Endothelial cell of umbilical vein (primary cell): ENCODE results near the gene SLC30A1. TPM values are rescaled to one million over a fixed set of nuclear protein-coding genes. Genes with fewer than 3 reads are reported as not detected.

Source experiments
- BruUV-seq: library from RNA; stranded (reverse); fragments of 400-500 nt; replicated peaks from 2 replicates; lab custom pipeline; 2021; lab: Mats Ljungman, UMichigan
- CTCF ChIA-PET: fragments of 300-600, 350-600 bp; sonication (Branson Sonifier 250); formaldehyde crosslinking; loops from one replicate; lab custom pipeline; 2021; ENCODE audit warnings: antibody characterized with exemption, inconsistent platforms; lab: Charles Lee
- POLR2A ChIA-PET: fragments of 300-600, 350-600 bp; sonication (Branson Sonifier 250); formaldehyde crosslinking; loops from one replicate; lab custom pipeline; 2021; ENCODE audit warnings: antibody characterized with exemption, inconsistent platforms; lab: Charles Lee
- DNase-seq: peaks from one replicate; pipeline ENCODE4 v3.0.0-alpha.2; 2011; ENCODE audit warnings: low read depth, low spot score
- FAIRE-seq: peaks from 2 replicates; lab custom pipeline; 2011; peaks lifted over from hg19 to GRCh38; lab: Jason Lieb, UNC
- H2AFZ ChIP-seq: 2 replicates; pipeline ENCODE4 v1.6.0; 2012; ENCODE audit warnings: low read depth, low read length, control low read depth, inconsistent platforms
- H3K27ac ChIP-seq: 2 replicates; pipeline ENCODE4 v1.5.1; 2011; ENCODE audit warnings: low read depth, mild to moderate bottlenecking, control low read depth, low read length, moderate library complexity; ENCODE audit not compliant: insufficient read depth
- H3K27me3 ChIP-seq, 2 experiments: 2 replicates each; pipeline versions ENCODE4 v1.6.0 to v1.6.1; 2011; ENCODE audit warnings: low read length in 2 of 2, mixed read lengths in 1 of 2; ENCODE audit not compliant: control insufficient read depth in 2 of 2, insufficient read depth in 2 of 2
- H3K36me3 ChIP-seq, 2 experiments: 2 replicates in 1 of 2; 3 replicates in 1 of 2; pipeline ENCODE4 v1.5.1; 2011; ENCODE audit warnings: low read length in 2 of 2, mild to moderate bottlenecking in 1 of 2, moderate library complexity in 1 of 2; ENCODE audit not compliant: control insufficient read depth in 2 of 2, insufficient read depth in 2 of 2; ENCODE audit errors: extremely low read depth in 1 of 2
- H3K4me1 ChIP-seq: 3 replicates; pipeline ENCODE4 v1.5.1; 2011; ENCODE audit warnings: mild to moderate bottlenecking, low read length; ENCODE audit not compliant: control insufficient read depth, insufficient read depth; ENCODE audit errors: extremely low read depth
- H3K4me2 ChIP-seq: 2 replicates; pipeline ENCODE4 v1.6.1; 2011; ENCODE audit warnings: low read length, control low read depth, mixed read lengths; ENCODE audit not compliant: insufficient read depth
- H3K4me3 ChIP-seq, 3 experiments: fragments of 200-600 bp in 1 of 3; sonication (generic), shearing (Covaris generic) in 1 of 3; replicated peaks in 1 of 3; 2 replicates each; pipeline ENCODE4 v1.5.1; 2011 to 2016; ENCODE audit warnings: control low read depth in 3 of 3, low read length in 3 of 3, mild to moderate bottlenecking in 2 of 3, inconsistent platforms in 1 of 3, low read depth in 1 of 3, moderate library complexity in 1 of 3; ENCODE audit not compliant: insufficient read depth in 1 of 3
- H3K79me2 ChIP-seq: 2 replicates; pipeline ENCODE4 v1.6.0; 2012; ENCODE audit warnings: low read length, inconsistent platforms; ENCODE audit not compliant: control insufficient read depth, insufficient read depth
- H3K9ac ChIP-seq: replicated peaks from 2 replicates; pipeline ENCODE3; 2011; ENCODE audit warnings: low read length, control low read depth; ENCODE audit not compliant: insufficient read depth; ENCODE audit errors: extremely low read depth
- H3K9me1 ChIP-seq: replicated peaks from 3 replicates; pipeline ENCODE4 v1.6.0; 2011; ENCODE audit warnings: mild to moderate bottlenecking, low read length; ENCODE audit not compliant: control insufficient read depth, insufficient read depth; ENCODE audit errors: extremely low read depth
- H3K9me3 ChIP-seq: replicated peaks from 2 replicates; pipeline ENCODE4 v1.5.1; 2012; ENCODE audit warnings: low read length, inconsistent platforms; ENCODE audit not compliant: control insufficient read depth, insufficient read depth
- H4K20me1 ChIP-seq: replicated peaks from 2 replicates; pipeline ENCODE3; 2011; ENCODE audit warnings: mild to moderate bottlenecking, low read length; ENCODE audit not compliant: control insufficient read depth, insufficient read depth; ENCODE audit errors: extremely low read depth
- CTCF ChIP-seq, 2 donors: IDR thresholded peaks; 1 replicate in 1 of 2; 2 replicates in 1 of 2; pipeline ENCODE4 v1.5.1; 2011; ENCODE audit warnings: low read length in 2 of 2, mild to moderate bottlenecking in 2 of 2, moderate library complexity in 2 of 2, control low read depth in 1 of 2, inconsistent platforms in 1 of 2, low read depth in 1 of 2; ENCODE audit not compliant: insufficient read depth in 1 of 2; ENCODE audit errors: extremely low read depth in 1 of 2
- EZH2 ChIP-seq: IDR thresholded peaks from 2 replicates; pipeline ENCODE4 v1.6.1; 2012; ENCODE audit warnings: borderline replicate concordance, low read depth, mild to moderate bottlenecking, moderate library complexity, low read length, inconsistent platforms; ENCODE audit not compliant: severe bottlenecking
- GATA2 ChIP-seq: IDR thresholded peaks from 2 replicates; pipeline ENCODE4 v1.7.0; 2011; ENCODE audit warnings: low read depth, mild to moderate bottlenecking, moderate library complexity, mixed read lengths, low read length; ENCODE audit not compliant: insufficient read length, insufficient read depth
- JUN ChIP-seq: IDR thresholded peaks from 2 replicates; pipeline ENCODE4 v1.6.1; 2011; ENCODE audit warnings: borderline replicate concordance, low read depth; ENCODE audit not compliant: insufficient read length, insufficient read depth
- MAX ChIP-seq: IDR thresholded peaks from 2 replicates; pipeline ENCODE4 v1.6.1; 2011; ENCODE audit not compliant: insufficient read depth, insufficient read length
- MYC ChIP-seq: IDR thresholded peaks from one replicate; pipeline ENCODE4 v1.6.1; 2011; ENCODE audit warnings: mild to moderate bottlenecking, low read depth, low read length
- POLR2A ChIP-seq: IDR thresholded peaks from 2 replicates; pipeline ENCODE4 v1.6.1; 2012; ENCODE audit warnings: low read depth, mild to moderate bottlenecking, control low read depth, low read length
- POLR2AphosphoS5 ChIP-seq: IDR thresholded peaks from 2 replicates; pipeline ENCODE4 v1.6.1; 2012; ENCODE audit warnings: low read depth, mild to moderate bottlenecking, control low read depth, low read length, moderate library complexity; ENCODE audit not compliant: insufficient read depth
- dilution Hi-C: fragments of 300-500 bp; cut with MboI; formaldehyde crosslinking; loops from one replicate; pipeline ENCODE4 v1.15.0; 2019; ENCODE audit warnings: low sequenced_read_pairs; ENCODE audit not compliant: extremely low pct_ligation_motif_present
- intact Hi-C: fragments of 100-400 bp; cut with micrococcal nuclease; formaldehyde crosslinking; loops from one replicate; pipeline ENCODE4 v1.10.0; 2022
- polyA plus RNA-seq, 4 experiments: library from polyadenylated mRNA; depleted of rRNA in 3 of 4; stranded (reverse) in 3 of 4; unstranded in 1 of 4; fragments of >200 nt; gene quantifications; 2 replicates each; pipeline versions ENCODE4 v1.2.1 to v1.2.3, GENCODE V29; 2011 to 2012; ENCODE audit warnings: missing spikeins in 1 of 4
- total RNA-seq: library from RNA; stranded (reverse); gene quantifications from 2 replicates; pipeline ENCODE4 v1.2.3, GENCODE V29; 2021

The SLC30A1 gene
- total and polyA plus RNA-seq, 2 donors (not counting 3 experiments of a cell fraction or from before 2014, with no cell fraction given): 5.5 to 21.5 TPM

GRCh38 chr1:211614615-211615014 is 35.7 kb upstream of the SLC30A1 start:
- intact Hi-C loops: no loop called here
- H3K27ac ChIP-seq: no peak overlapping the region
- CTCF ChIA-PET: interaction anchor here (1.2 to 1.4 kb wide), 2 partner anchors 10 to 18 kb away, joined by 3 to 5 read pairs; no protein-coding TSS in a partner anchor
- H3K9me1 ChIP-seq: no peaks in the 10 kb centered on the region
- no peaks in the 10 kb centered on the region for H4K20me1 ChIP-seq
- no peak for DNase-seq
- no peak overlapping the region for H2AFZ ChIP-seq
- no peak overlapping the region for H3K9ac ChIP-seq
- no TSS peak for BruUV-seq
- POLR2A ChIA-PET: no interaction called here
- no peak overlapping the region for H3K4me2 ChIP-seq
- H3K4me1 ChIP-seq: no peaks in the 10 kb centered on the region
- no peaks in the 10 kb centered on the region for H3K79me2 ChIP-seq
- FAIRE-seq: no peak
- no peak overlapping the region for H3K4me3 ChIP-seq
- no peaks in the 10 kb centered on the region for H3K27me3 ChIP-seq
- no peaks in the 10 kb centered on the region for H3K36me3 ChIP-seq
- TF ChIP-seq MYC: no peak
- TF ChIP-seq EZH2: no peak
- TF ChIP-seq GATA2: no peak
- TF ChIP-seq POLR2A: no peak
- TF ChIP-seq POLR2AphosphoS5: no peak
- TF ChIP-seq JUN: no peak
- no peak for TF ChIP-seq MAX
- TF ChIP-seq CTCF (IDR thresholded peaks at IDR 0.05; ENCODE audit: extremely low read depth in 1 of 2, insufficient read depth in 1 of 2, low read depth in 1 of 2, low read length in 2 of 2): no peak
- H3K9me3 ChIP-seq: no peaks in the 10 kb centered on the region
- dilution Hi-C loops: no loop called here
